HEK293 (cell line): ENCODE measurements around the gene EVC.

Experiments
- CTCF ChIA-PET: fragments of 350-600 bp; formaldehyde crosslinking; extraction: SDS; loops from one replicate; lab custom pipeline; 2021; ENCODE audit warnings: antibody characterized with exemption; lab: Yijun Ruan, JAX
- POLR2A ChIA-PET: fragments of 300-600 bp; formaldehyde crosslinking; extraction: SDS; loops from one replicate; lab custom pipeline; 2020; ENCODE audit warnings: antibody characterized with exemption, inconsistent platforms; lab: Yijun Ruan, JAX
- H3K27ac ChIP-seq: fragments of 200-500 bp; sonication (Bioruptor generic); 2 replicates; pipeline ENCODE4 v1.5.1; 2014; ENCODE audit warnings: low read depth, low read length, control low read depth, inconsistent platforms; ENCODE audit errors: extremely low read depth
- H3K36me3 ChIP-seq, 2 experiments: fragments of 200-500 bp in 1 of 2; sonication (Bioruptor generic) in 1 of 2; 1 replicate in 1 of 2; 2 replicates in 1 of 2; pipeline ENCODE4 v1.5.1; 2014 to 2017; ENCODE audit warnings: inconsistent platforms in 2 of 2, low read length in 2 of 2; ENCODE audit not compliant: control insufficient read depth in 2 of 2, insufficient read depth in 1 of 2
- H3K4me1 ChIP-seq: fragments of 200-500 bp; sonication (Bioruptor generic); 2 replicates; pipeline ENCODE4 v1.5.1; 2014; ENCODE audit warnings: mild to moderate bottlenecking, low read length, inconsistent platforms; ENCODE audit not compliant: control insufficient read depth, insufficient read depth
- H3K4me3 ChIP-seq: 2 replicates; pipeline ENCODE4 v1.5.1; 2011; ENCODE audit warnings: low read depth, mild to moderate bottlenecking, control low read depth, low read length, moderate library complexity
- H3K9me3 ChIP-seq: fragments of 200-500 bp; sonication (Bioruptor generic); 2 replicates; pipeline ENCODE4 v1.5.1; 2014; ENCODE audit warnings: low read depth, low read length, inconsistent platforms; ENCODE audit not compliant: control insufficient read depth, insufficient read depth
- HIC1 ChIP-seq: fragments of 450-650 bp; formaldehyde crosslinking; IDR thresholded peaks from 2 replicates; pipeline ENCODE4 v1.5.1; 2016; ENCODE audit warnings: missing biosample characterization, missing genetic modification characterization
- HOXA7 ChIP-seq: sonication (generic); formaldehyde crosslinking; IDR thresholded peaks from 2 replicates; pipeline ENCODE4 v1.8.1; 2022; ENCODE audit warnings: missing genetic modification reagents, borderline replicate concordance
- KLF8 ChIP-seq: fragments of 450-650 bp; formaldehyde crosslinking; IDR thresholded peaks from 2 replicates; pipeline ENCODE4 v1.5.1; 2016; ENCODE audit warnings: missing biosample characterization, missing genetic modification characterization
- RBAK ChIP-seq: fragments of 450-650 bp; formaldehyde crosslinking; IDR thresholded peaks from 2 replicates; pipeline ENCODE4 v1.5.1; 2016; ENCODE audit warnings: missing biosample characterization, missing genetic modification characterization
- TRIM28 ChIP-seq: IDR thresholded peaks from 2 replicates; pipeline ENCODE4 v1.6.1; 2011; ENCODE audit warnings: low read length, control low read depth, borderline replicate concordance
- ZBTB1 ChIP-seq: fragments of 450-650 bp; formaldehyde crosslinking; IDR thresholded peaks from 2 replicates; pipeline ENCODE4 v1.5.1; 2016; ENCODE audit warnings: missing biosample characterization, missing genetic modification characterization
- ZBTB17 ChIP-seq: fragments of 450-650 bp; formaldehyde crosslinking; IDR thresholded peaks from 2 replicates; pipeline ENCODE4 v1.5.1; 2016; ENCODE audit warnings: missing biosample characterization, missing genetic modification characterization
- ZFP3 ChIP-seq: fragments of 450-650 bp; formaldehyde crosslinking; IDR thresholded peaks from 2 replicates; pipeline ENCODE4 v1.5.1; 2016; ENCODE audit warnings: low read depth, missing biosample characterization, missing genetic modification characterization
- ZNF112 ChIP-seq: fragments of 450-650 bp; formaldehyde crosslinking; IDR thresholded peaks from 2 replicates; pipeline ENCODE4 v1.5.0; 2017; ENCODE audit warnings: missing biosample characterization, missing genetic modification characterization
- ZNF114 ChIP-seq: fragments of 450-650 bp; formaldehyde crosslinking; IDR thresholded peaks from 2 replicates; pipeline ENCODE4 v1.5.0; 2017; ENCODE audit warnings: missing biosample characterization, missing genetic modification characterization
- ZNF146 ChIP-seq: fragments of 450-650 bp; formaldehyde crosslinking; IDR thresholded peaks from 2 replicates; pipeline ENCODE4 v1.5.1; 2016; ENCODE audit warnings: missing biosample characterization, missing genetic modification characterization
- ZNF155 ChIP-seq: fragments of 450-650 bp; formaldehyde crosslinking; IDR thresholded peaks from 2 replicates; pipeline ENCODE4 v1.5.1; 2016; ENCODE audit warnings: missing biosample characterization, missing genetic modification characterization
- ZNF16 ChIP-seq: fragments of 450-650 bp; formaldehyde crosslinking; IDR thresholded peaks from 2 replicates; pipeline ENCODE4 v1.5.1; 2016; ENCODE audit warnings: low read depth, missing biosample characterization, missing genetic modification characterization
- ZNF214 ChIP-seq: fragments of 450-650 bp; formaldehyde crosslinking; IDR thresholded peaks from 2 replicates; pipeline ENCODE4 v1.5.1; 2017; ENCODE audit warnings: missing biosample characterization, mild to moderate bottlenecking, missing genetic modification characterization, borderline replicate concordance
- ZNF23 ChIP-seq: fragments of 450-650 bp; formaldehyde crosslinking; IDR thresholded peaks from 2 replicates; pipeline ENCODE4 v1.5.1; 2016; ENCODE audit warnings: missing biosample characterization, missing genetic modification characterization, borderline replicate concordance
- ZNF248 ChIP-seq: fragments of 450-650 bp; formaldehyde crosslinking; IDR thresholded peaks from 2 replicates; pipeline ENCODE4 v1.5.1; 2017; ENCODE audit warnings: missing biosample characterization, missing genetic modification characterization
- ZNF324 ChIP-seq: fragments of 450-650 bp; formaldehyde crosslinking; IDR thresholded peaks from 2 replicates; pipeline ENCODE4 v1.5.1; 2016; ENCODE audit warnings: missing biosample characterization, missing genetic modification characterization
- ZNF48 ChIP-seq: fragments of 450-650 bp; formaldehyde crosslinking; IDR thresholded peaks from 2 replicates; pipeline ENCODE4 v1.5.1; 2016; ENCODE audit warnings: missing biosample characterization, missing genetic modification characterization
- ZNF544 ChIP-seq: fragments of 450-650 bp; formaldehyde crosslinking; IDR thresholded peaks from 2 replicates; pipeline ENCODE4 v1.5.0; 2017; ENCODE audit warnings: missing biosample characterization, missing genetic modification characterization
- ZNF560 ChIP-seq: fragments of 450-650 bp; formaldehyde crosslinking; IDR thresholded peaks from 2 replicates; pipeline ENCODE4 v1.5.1; 2017; ENCODE audit warnings: missing biosample characterization, missing genetic modification characterization, borderline replicate concordance
- ZNF585B ChIP-seq: fragments of 450-650 bp; formaldehyde crosslinking; IDR thresholded peaks from 2 replicates; pipeline ENCODE4 v1.5.1; 2016; ENCODE audit warnings: missing biosample characterization, missing genetic modification characterization
- ZNF626 ChIP-seq: fragments of 450-650 bp; sonication (Bioruptor Pico); formaldehyde crosslinking; IDR thresholded peaks from 2 replicates; pipeline ENCODE4 v1.5.1; 2018; ENCODE audit warnings: missing biosample characterization, missing genetic modification characterization, inconsistent platforms
- ZNF707 ChIP-seq: fragments of 450-650 bp; formaldehyde crosslinking; IDR thresholded peaks from 2 replicates; pipeline ENCODE4 v1.5.1; 2016; ENCODE audit warnings: missing biosample characterization, missing genetic modification characterization
- ZNF791 ChIP-seq: fragments of 450-650 bp; formaldehyde crosslinking; IDR thresholded peaks from 2 replicates; pipeline ENCODE4 v1.5.1; 2016; ENCODE audit warnings: missing biosample characterization, missing genetic modification characterization
- TF ChIP-seq, protein P1 (sequence below): IDR thresholded peaks from 2 replicates; pipeline ENCODE4 v1.6.1; 2011; ENCODE audit warnings: mild to moderate bottlenecking, low read depth, low read length, borderline replicate concordance
- TF ChIP-seq, protein P2 (sequence below): fragments of 450-650 bp; formaldehyde crosslinking; IDR thresholded peaks from 2 replicates; pipeline ENCODE4 v1.5.1; 2017; ENCODE audit warnings: missing biosample characterization, missing genetic modification characterization
- TF ChIP-seq, protein P3 (sequence below): fragments of 450-650 bp; formaldehyde crosslinking; IDR thresholded peaks from 2 replicates; pipeline ENCODE4 v1.5.1; 2016; ENCODE audit warnings: missing biosample characterization, missing genetic modification characterization, low read depth

Gene EVC

GRCh38 chr4:5813882-5814255 lies 102.9 kb downstream of the EVC start (continued):
- TF ChIP-seq, protein P1, sequence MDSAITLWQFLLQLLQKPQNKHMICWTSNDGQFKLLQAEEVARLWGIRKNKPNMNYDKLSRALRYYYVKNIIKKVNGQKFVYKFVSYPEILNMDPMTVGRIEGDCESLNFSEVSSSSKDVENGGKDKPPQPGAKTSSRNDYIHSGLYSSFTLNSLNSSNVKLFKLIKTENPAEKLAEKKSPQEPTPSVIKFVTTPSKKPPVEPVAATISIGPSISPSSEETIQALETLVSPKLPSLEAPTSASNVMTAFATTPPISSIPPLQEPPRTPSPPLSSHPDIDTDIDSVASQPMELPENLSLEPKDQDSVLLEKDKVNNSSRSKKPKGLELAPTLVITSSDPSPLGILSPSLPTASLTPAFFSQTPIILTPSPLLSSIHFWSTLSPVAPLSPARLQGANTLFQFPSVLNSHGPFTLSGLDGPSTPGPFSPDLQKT, result no peak
- TF ChIP-seq HIC1 (tag by site-specific recombination), result no peak
- no peak for TF ChIP-seq ZNF791
- no peak for TF ChIP-seq KLF8 (tag by site-specific recombination)
- no peak for TF ChIP-seq HOXA7 (CRISPR knock-in tag)
- no peak for TF ChIP-seq ZNF560 (tag by site-specific recombination)
- no peak for TF ChIP-seq ZNF48 (tag by site-specific recombination)
- no peak for TF ChIP-seq ZBTB17 (tag by site-specific recombination)
- no peak for TF ChIP-seq ZNF146 (tag by site-specific recombination)
- no peak for TF ChIP-seq ZNF626 (tag by site-specific recombination)
- TF ChIP-seq ZNF155 (tag by site-specific recombination), result no peak

GRCh38 chr4:5814421-5814820 lies 103.4 kb downstream of the EVC start:
- ChIA-PET POLR2A (no interaction called here), CTCF (no interaction called here)

More at GRCh38 chr4:5814421-5814820, 103.4 kb downstream of the EVC start:
- Histone ChIP-seq H3K9me3 (no peaks in the 10 kb centered on the region), H3K27ac (no peak overlapping the region), H3K4me3 (no peak overlapping the region), H3K4me1 (no peaks in the 10 kb centered on the region)
- no peak for TF ChIP-seq ZNF544 (tag by site-specific recombination)
- no peak for TF ChIP-seq ZNF707 (tag by site-specific recombination)
- no peak for TF ChIP-seq ZNF626 (tag by site-specific recombination)
- TF ChIP-seq, protein P2, sequence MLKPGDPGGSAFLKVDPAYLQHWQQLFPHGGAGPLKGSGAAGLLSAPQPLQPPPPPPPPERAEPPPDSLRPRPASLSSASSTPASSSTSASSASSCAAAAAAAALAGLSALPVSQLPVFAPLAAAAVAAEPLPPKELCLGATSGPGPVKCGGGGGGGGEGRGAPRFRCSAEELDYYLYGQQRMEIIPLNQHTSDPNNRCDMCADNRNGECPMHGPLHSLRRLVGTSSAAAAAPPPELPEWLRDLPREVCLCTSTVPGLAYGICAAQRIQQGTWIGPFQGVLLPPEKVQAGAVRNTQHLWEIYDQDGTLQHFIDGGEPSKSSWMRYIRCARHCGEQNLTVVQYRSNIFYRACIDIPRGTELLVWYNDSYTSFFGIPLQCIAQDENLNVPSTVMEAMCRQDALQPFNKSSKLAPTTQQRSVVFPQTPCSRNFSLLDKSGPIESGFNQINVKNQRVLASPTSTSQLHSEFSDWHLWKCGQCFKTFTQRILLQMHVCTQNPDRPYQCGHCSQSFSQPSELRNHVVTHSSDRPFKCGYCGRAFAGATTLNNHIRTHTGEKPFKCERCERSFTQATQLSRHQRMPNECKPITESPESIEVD, result no peak
- TF ChIP-seq TRIM28, result no peak
- TF ChIP-seq ZNF112 (tag by site-specific recombination), result no peak
- TF ChIP-seq ZNF16 (tag by site-specific recombination), result no peak
- TF ChIP-seq ZNF114 (tag by site-specific recombination), result no peak
- no peak for TF ChIP-seq ZBTB1
- TF ChIP-seq ZNF214 (tag by site-specific recombination), result no peak
- no peak for TF ChIP-seq ZNF248 (tag by site-specific recombination)
- TF ChIP-seq ZNF23 (tag by site-specific recombination), result no peak
- TF ChIP-seq, protein P3, sequence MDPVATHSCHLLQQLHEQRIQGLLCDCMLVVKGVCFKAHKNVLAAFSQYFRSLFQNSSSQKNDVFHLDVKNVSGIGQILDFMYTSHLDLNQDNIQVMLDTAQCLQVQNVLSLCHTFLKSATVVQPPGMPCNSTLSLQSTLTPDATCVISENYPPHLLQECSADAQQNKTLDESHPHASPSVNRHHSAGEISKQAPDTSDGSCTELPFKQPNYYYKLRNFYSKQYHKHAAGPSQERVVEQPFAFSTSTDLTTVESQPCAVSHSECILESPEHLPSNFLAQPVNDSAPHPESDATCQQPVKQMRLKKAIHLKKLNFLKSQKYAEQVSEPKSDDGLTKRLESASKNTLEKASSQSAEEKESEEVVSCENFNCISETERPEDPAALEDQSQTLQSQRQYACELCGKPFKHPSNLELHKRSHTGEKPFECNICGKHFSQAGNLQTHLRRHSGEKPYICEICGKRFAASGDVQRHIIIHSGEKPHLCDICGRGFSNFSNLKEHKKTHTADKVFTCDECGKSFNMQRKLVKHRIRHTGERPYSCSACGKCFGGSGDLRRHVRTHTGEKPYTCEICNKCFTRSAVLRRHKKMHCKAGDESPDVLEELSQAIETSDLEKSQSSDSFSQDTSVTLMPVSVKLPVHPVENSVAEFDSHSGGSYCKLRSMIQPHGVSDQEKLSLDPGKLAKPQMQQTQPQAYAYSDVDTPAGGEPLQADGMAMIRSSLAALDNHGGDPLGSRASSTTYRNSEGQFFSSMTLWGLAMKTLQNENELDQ, result no peak
- TF ChIP-seq ZNF324 (tag by site-specific recombination), result no peak
- no peak for TF ChIP-seq ZNF585B (tag by site-specific recombination)
- TF ChIP-seq RBAK (tag by site-specific recombination), result no peak
- TF ChIP-seq ZFP3 (tag by site-specific recombination), result no peak
- TF ChIP-seq, all 188 proteins: peak for 0
- peaks cover 0 to 81% of the 10 kb centered on the region in 2 experiments; a peak in 1 of 3 replicates for H3K36me3 ChIP-seq
